ENCODE measurements around the gene ID4. TPM values are rescaled to one million over a fixed set of nuclear protein-coding genes. Genes with fewer than 3 reads are reported as not detected.
A peak's percentile ranks its signal among the peaks of the same experiment; 100 is the strongest.

The ID4 gene
- total and polyA plus RNA-seq, 4 donors = 58.6 to 247 (median 98.2) TPM

- DNase-seq (peak; percentile 46 to 83), ATAC-seq (ENCODE audit: low FRiP score) (peak; percentile 15)
- WGBS, 2 donors = 1% methylated on average over 75 to 122 of the region's 122 CpGs
- Histone ChIP-seq H3K9me3 (ENCODE audit: control insufficient read depth, low read length) (no peaks in the 10 kb centered on the region), H3K27me3 (ENCODE audit: control insufficient read depth in 1 of 2, insufficient read depth in 2 of 2, low read length in 1 of 2) (no peaks in the 10 kb centered on the region), H3K4me1 (ENCODE audit: control insufficient read depth in 1 of 2, insufficient read depth in 2 of 2, low read length in 2 of 2) (no peaks in the 10 kb centered on the region), H3K27ac (ENCODE audit: low read depth in 1 of 2, low read length in 2 of 2) (peak overlapping the region; percentile 95 to 100), H3K4me3 (ENCODE audit: low read length in 2 of 2) (peak overlapping the region; percentile 64 to 95), H3K36me3 (ENCODE audit: control insufficient read depth in 1 of 2, insufficient read depth in 2 of 2, low read length in 1 of 2) (no peaks in the 10 kb centered on the region)
- intact Hi-C loops (cut with DNase I) = loop anchor here (1.0 to 5.0 kb wide), 3 partner anchors 33 to 170 kb away; no protein-coding TSS in a partner anchor
These were observed 606 bp downstream of the ID4 start for GRCh38 chr6:19837511-19838441.

GRCh38 chr6:19838442-19839236, 1.5 kb downstream of the ID4 start:
- 1% methylated on average over 63 of the region's 63 CpGs for WGBS, 2 donors
- intact Hi-C loops (cut with DNase I) = loop anchor here (5.0 kb wide), 2 partner anchors 36 to 171 kb away; no protein-coding TSS in a partner anchor
- peak; percentile 52 to 81 for DNase-seq

GRCh38 chr6:19839237-19839546, 2.0 kb downstream of the ID4 start:
- Histone ChIP-seq H3K9me3 (ENCODE audit: control insufficient read depth, low read length) (no peaks in the 10 kb centered on the region), H3K27me3 (ENCODE audit: control insufficient read depth in 1 of 2, insufficient read depth in 2 of 2, low read length in 1 of 2) (no peaks in the 10 kb centered on the region), H3K27ac (ENCODE audit: low read depth in 1 of 2, low read length in 2 of 2) (peak overlapping the region in 1 of 2 donors; percentile 95), H3K4me3 (ENCODE audit: low read length in 2 of 2) (peak overlapping the region; percentile 64 to 95), H3K36me3 (ENCODE audit: control insufficient read depth in 1 of 2, insufficient read depth in 2 of 2, low read length in 1 of 2) (no peaks in the 10 kb centered on the region), H3K4me1 (ENCODE audit: control insufficient read depth in 1 of 2, insufficient read depth in 2 of 2, low read length in 2 of 2) (peaks cover 1 to 2% of the 10 kb centered on the region in 2 donors)
- WGBS, 2 donors = 0 to 1% methylated on average over 7 of the region's 7 CpGs
- DNase-seq = no peak
- intact Hi-C loops (cut with DNase I) = loop anchor here (5.0 kb wide), 2 partner anchors 37 to 172 kb away; no protein-coding TSS in a partner anchor
- no peak for ATAC-seq (ENCODE audit: low FRiP score)

More at GRCh38 chr6:19838442-19839236, 1.5 kb downstream of the ID4 start:
- H3K27ac ChIP-seq (ENCODE audit: low read depth in 1 of 2, low read length in 2 of 2) = peak overlapping the region; percentile 95 to 100
- no peaks in the 10 kb centered on the region for H3K27me3 ChIP-seq (ENCODE audit: control insufficient read depth in 1 of 2, insufficient read depth in 2 of 2, low read length in 1 of 2)
- no peaks in the 10 kb centered on the region for H3K9me3 ChIP-seq (ENCODE audit: control insufficient read depth, low read length)
- H3K4me3 ChIP-seq (ENCODE audit: low read length in 2 of 2) = peak overlapping the region; percentile 64 to 95
- peaks cover 0 to 2% of the 10 kb centered on the region in 2 donors for H3K4me1 ChIP-seq (ENCODE audit: control insufficient read depth in 1 of 2, insufficient read depth in 2 of 2, low read length in 2 of 2)
- ATAC-seq (ENCODE audit: low FRiP score) = peak; percentile 6
- no peaks in the 10 kb centered on the region for H3K36me3 ChIP-seq (ENCODE audit: control insufficient read depth in 1 of 2, insufficient read depth in 2 of 2, low read length in 1 of 2)

GRCh38 chr6:19839788-19840187, 2.6 kb downstream of the ID4 start:
- ATAC-seq (ENCODE audit: low FRiP score) (no peak), DNase-seq (no peak)
- Histone ChIP-seq H3K27me3 (ENCODE audit: control insufficient read depth in 1 of 2, insufficient read depth in 2 of 2, low read length in 1 of 2) (no peaks in the 10 kb centered on the region), H3K27ac (ENCODE audit: low read depth in 1 of 2, low read length in 2 of 2) (peak overlapping the region in 1 of 2 donors; percentile 58), H3K4me3 (ENCODE audit: low read length in 2 of 2) (peak overlapping the region; percentile 82 to 94), H3K4me1 (ENCODE audit: control insufficient read depth in 1 of 2, insufficient read depth in 2 of 2, low read length in 2 of 2) (peaks cover 6 to 8% of the 10 kb centered on the region in 2 donors), H3K9me3 (ENCODE audit: control insufficient read depth, low read length) (no peaks in the 10 kb centered on the region), H3K36me3 (ENCODE audit: control insufficient read depth in 1 of 2, insufficient read depth in 2 of 2, low read length in 1 of 2) (peaks cover 0 to 2% of the 10 kb centered on the region in 2 donors)
- WGBS, 2 donors = 4 to 7% methylated on average over 1 of the region's 1 CpG
- intact Hi-C loops (cut with DNase I) = loop anchor here (5.0 to 10.0 kb wide), 5 partner anchors 37 to 515 kb away; no protein-coding TSS in a partner anchor

GRCh38 chr6:19841181-19841580, 4.0 kb downstream of the ID4 start:
- intact Hi-C loops (cut with DNase I) = loop anchor here (10.0 kb wide), 3 partner anchors 126 to 516 kb away; no protein-coding TSS in a partner anchor
- DNase-seq (no peak), ATAC-seq (ENCODE audit: low FRiP score) (no peak)
- Histone ChIP-seq H3K4me1 (ENCODE audit: control insufficient read depth in 1 of 2, insufficient read depth in 2 of 2, low read length in 2 of 2) (peaks cover 10% of the 10 kb centered on the region in 2 donors), H3K4me3 (ENCODE audit: low read length in 2 of 2) (peak overlapping the region; percentile 41 to 44), H3K27me3 (ENCODE audit: control insufficient read depth in 1 of 2, insufficient read depth in 2 of 2, low read length in 1 of 2) (no peaks in the 10 kb centered on the region), H3K27ac (ENCODE audit: low read depth in 1 of 2, low read length in 2 of 2) (peak overlapping the region in 1 of 2 donors; percentile 35), H3K36me3 (ENCODE audit: control insufficient read depth in 1 of 2, insufficient read depth in 2 of 2, low read length in 1 of 2) (peaks cover 0 to 3% of the 10 kb centered on the region in 2 donors), H3K9me3 (ENCODE audit: control insufficient read depth, low read length) (no peaks in the 10 kb centered on the region)
- 2 to 5% methylated on average over 3 of the region's 3 CpGs for WGBS, 2 donors

GRCh38 chr6:19842030-19842615, 5.0 kb downstream of the ID4 start:
- ATAC-seq (ENCODE audit: low FRiP score) (no peak), DNase-seq (no peak)
- Histone ChIP-seq H3K4me1 (ENCODE audit: control insufficient read depth in 1 of 2, insufficient read depth in 2 of 2, low read length in 2 of 2) (peaks cover 10 to 12% of the 10 kb centered on the region in 2 donors), H3K27me3 (ENCODE audit: control insufficient read depth in 1 of 2, insufficient read depth in 2 of 2, low read length in 1 of 2) (no peaks in the 10 kb centered on the region), H3K4me3 (ENCODE audit: low read length in 2 of 2) (peak overlapping the region in 1 of 2 donors; percentile 53), H3K36me3 (ENCODE audit: control insufficient read depth in 1 of 2, insufficient read depth in 2 of 2, low read length in 1 of 2) (peaks cover 0 to 3% of the 10 kb centered on the region in 2 donors), H3K9me3 (ENCODE audit: control insufficient read depth, low read length) (no peaks in the 10 kb centered on the region), H3K27ac (ENCODE audit: low read depth in 1 of 2, low read length in 2 of 2) (peak overlapping the region; percentile 35 to 83)
- WGBS, 2 donors = 6 to 12% methylated on average over 4 of the region's 4 CpGs
- intact Hi-C loops (cut with DNase I) = loop anchor here (10.0 kb wide), 3 partner anchors 127 to 517 kb away; no protein-coding TSS in a partner anchor

- intact Hi-C loops (cut with DNase I) = loop anchor here (5.0 to 10.0 kb wide), 4 partner anchors 32 to 520 kb away; no protein-coding TSS in a partner anchor
- Histone ChIP-seq H3K4me3 (ENCODE audit: low read length in 2 of 2) (no peak overlapping the region), H3K9me3 (ENCODE audit: control insufficient read depth, low read length) (no peaks in the 10 kb centered on the region), H3K27ac (ENCODE audit: low read depth in 1 of 2, low read length in 2 of 2) (peak overlapping the region; percentile 53 to 98), H3K36me3 (ENCODE audit: control insufficient read depth in 1 of 2, insufficient read depth in 2 of 2, low read length in 1 of 2) (peaks cover 0 to 3% of the 10 kb centered on the region in 2 donors), H3K27me3 (ENCODE audit: control insufficient read depth in 1 of 2, insufficient read depth in 2 of 2, low read length in 1 of 2) (no peaks in the 10 kb centered on the region), H3K4me1 (ENCODE audit: control insufficient read depth in 1 of 2, insufficient read depth in 2 of 2, low read length in 2 of 2) (peaks cover 10 to 14% of the 10 kb centered on the region in 2 donors)
- no peak for ATAC-seq (ENCODE audit: low FRiP score)
- no peak for DNase-seq
- 36 to 42% methylated on average over 2 of the region's 2 CpGs for WGBS, 2 donors
These were observed 7.5 kb downstream of the ID4 start for GRCh38 chr6:19844689-19845088.
